CD4-positive, alpha-beta T cell treated with Interleukin-6 for 4 hours (primary cell): ENCODE measurements around the gene PKD1L1.
"Not testable (repeated sequence)": the region's sequence is repeated elsewhere in the genome, so short reads cannot be mapped to it uniquely, and the experiment has no call there.

ENCODE experiments used
- DNase-seq: peaks from one replicate; pipeline ENCODE4 v3.0.0-alpha.2; 2020; ENCODE audit warnings: mixed read lengths

Gene PKD1L1

GRCh38 chr7:47813620-47814260 lies 134.5 kb downstream of the PKD1L1 start:
- DNase-seq: no peak

GRCh38 chr7:47812429-47813136 lies 135.7 kb downstream of the PKD1L1 start:
- no peak for DNase-seq

- no peak for DNase-seq
Observed at GRCh38 chr7:47811632-47812380, 136.5 kb downstream of the PKD1L1 start.

GRCh38 chr7:47809387-47809786 lies 138.9 kb downstream of the PKD1L1 start:
- DNase-seq: no peak

GRCh38 chr7:47808321-47808720 lies 139.9 kb downstream of the PKD1L1 start:
- DNase-seq: no peak

- DNase-seq: no peak
Observed at GRCh38 chr7:47807756-47808155, 140.5 kb downstream of the PKD1L1 start.

GRCh38 chr7:47807126-47807525 lies 141.1 kb downstream of the PKD1L1 start:
- no peak for DNase-seq

- DNase-seq: no peak
Observed at GRCh38 chr7:47806701-47807103, 141.6 kb downstream of the PKD1L1 start.

GRCh38 chr7:47804767-47805545 lies 143.3 kb downstream of the PKD1L1 start:
- no peak for DNase-seq

GRCh38 chr7:47803846-47804245 lies 144.4 kb downstream of the PKD1L1 start:
- DNase-seq: no peak

- no peak for DNase-seq
Observed at GRCh38 chr7:47803025-47803424, 145.2 kb downstream of the PKD1L1 start.

- no peak for DNase-seq
Observed at GRCh38 chr7:47801423-47801822, 146.8 kb downstream of the PKD1L1 start.

- DNase-seq: no peak
Observed at GRCh38 chr7:47799524-47799923, 148.7 kb downstream of the PKD1L1 start.

- DNase-seq: no peak
Observed at GRCh38 chr7:47796347-47796746, 151.9 kb downstream of the PKD1L1 start.

- DNase-seq: no peak
Observed at GRCh38 chr7:47795631-47796030, 152.6 kb downstream of the PKD1L1 start.

- not testable (repeated sequence) for DNase-seq
Observed at GRCh38 chr7:47795126-47795525, 153.1 kb downstream of the PKD1L1 start.

- no peak for DNase-seq
Observed at GRCh38 chr7:47794016-47794415, 154.2 kb downstream of the PKD1L1 start.

GRCh38 chr7:47793186-47793585 lies 155.1 kb downstream of the PKD1L1 start:
- not testable (repeated sequence) for DNase-seq

- no peak for DNase-seq
Observed at GRCh38 chr7:47792521-47793121, 155.6 kb downstream of the PKD1L1 start.

- no peak for DNase-seq
Observed at GRCh38 chr7:47791682-47792081, 156.6 kb downstream of the PKD1L1 start.

- DNase-seq: no peak
Observed at GRCh38 chr7:47788083-47788482, 160.2 kb downstream of the PKD1L1 start.

GRCh38 chr7:47787249-47788069 lies 160.8 kb downstream of the PKD1L1 start:
- DNase-seq: no peak
